ENCODE measurements around the gene APBA3.

DNA sequence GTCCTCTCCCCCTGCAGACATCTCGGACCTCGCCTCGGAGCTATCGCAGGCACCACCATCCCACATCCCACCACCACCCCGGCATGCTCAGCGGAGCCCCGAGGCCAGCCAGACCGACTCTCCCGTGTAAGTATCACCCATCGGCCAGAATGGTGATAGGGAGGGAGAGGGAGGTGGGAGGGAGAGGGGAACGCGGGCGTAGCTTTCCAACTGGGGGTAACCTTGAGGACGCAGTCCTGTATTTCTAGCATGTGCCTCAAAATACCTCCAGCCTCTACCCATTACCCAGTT lies 27.2 kb downstream of the APBA3 start:
- TF ChIP-seq POLR2A (IDR thresholded peaks at IDR 0.05; ENCODE audit: low read length) (no peak), GATA1 (IDR thresholded peaks at IDR 0.05; ENCODE audit: low read depth, low read length) (no peak)

Measured in erythroblast (primary cell).